Fibroblast of pulmonary artery (primary cell): ENCODE data around the gene MARCHF2.

Experiments used
- DNase-seq: peaks from one replicate; pipeline ENCODE4 v3.0.0-alpha.2; 2010; ENCODE audit warnings: low read depth
- H3K4me3 ChIP-seq: replicated peaks from 2 replicates; pipeline ENCODE4 v1.5.1; 2011; ENCODE audit warnings: low read depth, mild to moderate bottlenecking, control low read depth, low read length, moderate library complexity
- TF ChIP-seq, protein P1 (sequence below): IDR thresholded peaks from 2 replicates; pipeline ENCODE4 v1.5.1; 2011; ENCODE audit warnings: mild to moderate bottlenecking, control low read depth, low read length, inconsistent platforms; ENCODE audit errors: missing control alignments

Gene MARCHF2

DNA sequence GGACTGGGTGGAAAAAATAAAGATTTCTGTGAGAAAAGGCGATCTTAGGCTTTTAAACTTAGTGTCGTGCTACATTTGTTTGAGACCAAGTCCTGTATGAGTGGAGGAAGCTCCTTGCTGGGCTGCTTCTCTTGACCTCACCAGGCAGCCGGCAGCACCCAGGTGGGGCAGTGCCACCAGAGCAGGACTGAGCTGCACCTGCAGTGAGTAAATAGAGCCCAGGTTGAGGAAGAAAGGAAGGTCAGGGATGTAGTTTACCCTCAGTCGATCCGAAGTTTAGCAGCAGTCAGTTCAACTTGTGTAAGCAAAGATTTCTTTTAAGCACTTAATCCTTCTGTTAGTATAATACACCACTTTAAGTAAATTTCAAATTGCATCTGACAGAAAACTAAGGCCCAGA, 45.3 kb downstream of the MARCHF2 start:
- no peak for DNase-seq
- TF ChIP-seq, protein P1, sequence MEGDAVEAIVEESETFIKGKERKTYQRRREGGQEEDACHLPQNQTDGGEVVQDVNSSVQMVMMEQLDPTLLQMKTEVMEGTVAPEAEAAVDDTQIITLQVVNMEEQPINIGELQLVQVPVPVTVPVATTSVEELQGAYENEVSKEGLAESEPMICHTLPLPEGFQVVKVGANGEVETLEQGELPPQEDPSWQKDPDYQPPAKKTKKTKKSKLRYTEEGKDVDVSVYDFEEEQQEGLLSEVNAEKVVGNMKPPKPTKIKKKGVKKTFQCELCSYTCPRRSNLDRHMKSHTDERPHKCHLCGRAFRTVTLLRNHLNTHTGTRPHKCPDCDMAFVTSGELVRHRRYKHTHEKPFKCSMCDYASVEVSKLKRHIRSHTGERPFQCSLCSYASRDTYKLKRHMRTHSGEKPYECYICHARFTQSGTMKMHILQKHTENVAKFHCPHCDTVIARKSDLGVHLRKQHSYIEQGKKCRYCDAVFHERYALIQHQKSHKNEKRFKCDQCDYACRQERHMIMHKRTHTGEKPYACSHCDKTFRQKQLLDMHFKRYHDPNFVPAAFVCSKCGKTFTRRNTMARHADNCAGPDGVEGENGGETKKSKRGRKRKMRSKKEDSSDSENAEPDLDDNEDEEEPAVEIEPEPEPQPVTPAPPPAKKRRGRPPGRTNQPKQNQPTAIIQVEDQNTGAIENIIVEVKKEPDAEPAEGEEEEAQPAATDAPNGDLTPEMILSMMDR = no peak
- H3K4me3 ChIP-seq = no peak overlapping the region

DNA sequence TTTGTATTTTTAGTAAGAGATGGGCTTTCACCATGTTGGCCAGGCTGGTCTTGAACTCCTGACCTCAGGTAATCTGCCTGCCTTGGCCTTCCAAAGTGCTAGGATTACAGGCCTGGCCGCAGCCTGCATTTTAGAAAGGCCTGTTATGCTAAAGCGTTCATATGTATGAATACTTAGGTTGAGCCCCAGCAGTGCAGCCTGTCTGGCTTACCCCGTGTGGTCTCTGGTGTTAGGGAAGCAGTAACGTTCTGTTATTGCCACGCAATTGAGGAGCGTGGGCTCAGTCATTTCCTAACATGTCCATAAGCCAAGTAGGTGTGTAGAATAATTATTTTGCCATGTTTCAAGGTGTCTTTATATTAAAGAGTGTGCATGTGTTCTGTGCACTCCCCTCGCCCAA, 46.0 kb downstream of the MARCHF2 start:
- no peak overlapping the region for H3K4me3 ChIP-seq
- no peak for DNase-seq
- TF ChIP-seq, protein P1 = no peak

DNA sequence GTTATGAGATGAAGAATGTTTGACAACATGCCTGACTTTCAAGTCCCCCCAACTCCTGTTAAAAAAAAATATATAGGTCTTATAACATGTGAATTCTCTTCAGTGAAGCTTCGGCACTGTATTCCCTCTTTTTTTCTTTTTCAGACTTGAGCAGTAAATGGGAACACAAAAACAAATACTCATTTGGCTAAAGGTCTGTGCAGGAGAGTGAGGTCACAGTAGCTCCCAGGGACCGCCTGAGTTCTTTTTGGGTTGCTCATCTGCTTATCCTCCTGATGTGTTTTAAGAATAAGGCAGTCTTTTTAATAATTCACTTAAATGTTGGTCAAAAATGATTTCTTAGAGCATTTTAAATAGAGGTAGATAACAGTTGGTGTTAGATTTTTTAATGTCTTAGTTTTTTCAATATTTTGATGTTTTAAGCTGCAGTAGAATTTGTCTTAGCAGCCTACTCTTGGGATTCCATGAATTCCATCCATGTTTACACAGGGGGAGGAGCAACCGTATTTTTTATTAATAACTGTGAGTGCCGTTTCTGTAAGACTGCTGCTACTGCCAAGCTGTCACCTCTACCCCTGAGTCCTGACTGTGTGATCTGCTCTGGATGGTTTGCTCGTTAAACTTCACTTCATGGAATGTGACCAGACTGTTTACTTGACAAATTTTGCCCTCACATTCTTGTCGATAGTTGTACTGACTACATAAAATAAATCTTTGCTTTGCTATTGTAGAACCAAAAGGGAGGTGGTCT, 46.6 kb downstream of the MARCHF2 start:
- DNase-seq = peak; percentile 59
- no peak overlapping the region for H3K4me3 ChIP-seq

DNA sequence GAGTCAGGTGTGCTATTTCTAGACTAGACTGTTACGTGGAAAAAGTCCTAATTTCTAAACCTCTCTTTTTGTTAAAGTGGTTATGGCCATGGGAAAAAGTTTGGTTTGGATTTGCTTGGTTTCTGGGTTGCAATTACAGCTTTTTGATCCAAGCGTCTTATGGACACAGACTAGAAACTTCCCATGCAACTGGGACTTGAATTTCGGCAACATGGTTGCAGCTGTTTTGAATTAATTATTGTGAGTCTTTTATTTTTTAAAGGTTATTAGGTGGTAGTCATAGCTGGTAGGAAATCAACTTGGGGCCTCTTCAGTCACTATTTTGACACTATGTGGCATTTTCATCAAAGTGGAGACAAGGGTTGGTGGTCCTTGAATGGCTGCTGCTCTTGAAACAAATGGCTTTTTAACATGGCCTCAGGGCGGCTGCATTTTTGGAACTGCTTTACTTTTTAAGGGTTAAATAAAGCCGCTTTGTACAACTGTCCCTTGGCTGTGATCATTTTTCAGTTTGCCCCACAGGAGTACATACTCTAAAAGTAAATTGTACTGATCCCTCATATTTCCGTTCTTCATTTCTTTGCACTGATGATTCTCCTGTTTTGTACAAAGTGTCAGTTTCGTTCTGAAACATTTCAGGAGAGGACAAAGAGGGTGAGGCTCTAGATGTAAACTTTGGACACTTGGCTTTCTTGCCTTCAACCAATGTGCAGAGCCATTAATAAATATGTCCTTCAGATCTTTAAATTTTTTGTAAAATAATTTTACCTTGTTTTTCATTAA, 47.6 kb downstream of the MARCHF2 start:
- TF ChIP-seq, protein P1 = no peak
- no peak for DNase-seq
- H3K4me3 ChIP-seq = no peak overlapping the region

More for the DNA sequence above, 46.6 kb downstream of the MARCHF2 start:
- TF ChIP-seq, protein P1 = no peak

DNA sequence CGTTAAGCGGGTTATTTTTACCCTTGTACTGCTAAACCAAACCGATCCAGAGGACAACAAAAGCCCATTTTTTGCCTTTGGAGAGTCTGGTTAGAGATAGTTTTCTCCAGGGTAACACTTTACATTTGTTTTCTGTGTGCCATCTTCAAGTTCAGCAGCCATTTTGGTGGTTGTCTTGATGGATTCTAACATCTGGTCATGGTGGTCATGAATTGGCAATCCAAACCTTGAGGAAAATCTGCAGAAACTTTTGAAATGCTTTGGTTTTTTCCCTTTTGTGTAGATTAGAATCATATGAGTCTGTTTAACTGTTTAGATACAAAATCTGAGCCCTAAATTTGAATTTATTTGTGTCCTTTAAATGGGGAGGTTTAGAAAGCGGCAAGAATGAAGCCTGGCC, 48.3 kb downstream of the MARCHF2 start:
- no peak overlapping the region for H3K4me3 ChIP-seq
- TF ChIP-seq, protein P1 = no peak
- DNase-seq = no peak

DNA sequence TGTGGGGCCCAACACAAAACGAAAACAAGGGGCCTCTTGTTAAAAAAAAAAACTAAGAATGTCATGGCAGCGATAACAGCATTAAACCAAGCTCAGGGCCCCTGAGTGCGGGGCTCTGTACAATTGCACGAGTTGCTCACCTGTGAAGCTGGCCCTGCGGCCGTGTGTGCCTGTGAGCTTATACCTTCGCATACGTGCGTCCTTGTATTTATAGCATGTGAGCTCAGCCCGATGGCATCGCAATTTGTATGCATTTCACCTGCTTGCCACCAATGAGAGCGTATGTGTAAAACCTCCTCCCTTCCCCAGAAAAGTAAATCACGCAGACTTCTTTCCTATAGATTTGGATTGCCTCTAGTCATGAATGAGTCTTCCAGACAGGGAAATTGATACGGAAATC, 48.8 kb downstream of the MARCHF2 start:
- DNase-seq = no peak
- TF ChIP-seq, protein P1 = no peak
- H3K4me3 ChIP-seq = no peak overlapping the region
